GM18505 (cell line): ENCODE measurements around the gene PIK3CD.

ENCODE experiments used
- ATAC-seq: cut with Tn5 transposase; IDR thresholded peaks from one replicate; pipeline ENCODE4 v1.9.1; 2021; ENCODE audit not compliant: unreplicated experiment
- POLR2A ChIP-seq: IDR thresholded peaks from 4 replicates; pipeline ENCODE4 v1.6.1; 2011; ENCODE audit warnings: borderline replicate concordance; ENCODE audit not compliant: insufficient read depth, insufficient read length; ENCODE audit errors: extremely low read depth

PIK3CD gene

DNA sequence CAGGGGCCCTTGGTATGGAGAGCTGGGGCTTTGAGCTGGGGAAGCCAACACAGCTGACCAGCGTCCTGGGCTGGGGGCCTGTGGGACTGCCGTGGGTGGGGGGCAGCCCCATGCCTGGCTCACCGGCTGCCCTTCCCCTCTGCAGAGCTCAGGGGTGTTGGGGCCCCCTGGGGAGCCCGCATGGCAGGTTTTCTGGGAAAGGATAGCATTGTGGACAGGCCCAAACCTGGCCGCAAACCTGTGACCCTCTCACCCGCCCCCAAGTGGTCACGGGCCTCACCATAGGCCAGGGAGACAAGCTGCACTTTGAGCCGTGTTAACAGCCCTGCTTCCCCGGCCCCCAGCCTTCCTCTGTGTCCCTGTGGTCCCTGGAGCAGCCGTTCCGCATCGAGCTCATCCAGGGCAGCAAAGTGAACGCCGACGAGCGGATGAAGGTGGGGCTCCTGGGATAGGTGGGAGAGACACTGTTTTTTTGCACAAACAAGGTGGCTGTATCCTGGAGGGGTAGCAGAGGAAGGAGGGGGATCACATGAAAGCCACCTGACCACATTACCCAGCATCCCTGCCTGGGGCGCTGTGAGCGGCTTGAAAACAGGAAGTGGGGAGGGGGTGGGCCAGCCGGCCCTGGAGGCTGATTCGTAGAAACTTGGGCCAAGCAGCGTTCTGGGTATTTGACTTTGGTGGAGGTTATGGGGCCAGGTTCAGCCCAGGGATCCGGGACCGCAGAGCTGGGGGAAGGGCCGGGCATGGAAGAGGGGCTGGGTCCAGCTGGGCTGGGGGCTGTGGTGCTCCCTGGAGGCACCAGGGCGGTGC is 65.9 kb downstream of the PIK3CD start:
- peak; percentile 58 for ATAC-seq
- peak; percentile 40 for TF ChIP-seq POLR2A

DNA sequence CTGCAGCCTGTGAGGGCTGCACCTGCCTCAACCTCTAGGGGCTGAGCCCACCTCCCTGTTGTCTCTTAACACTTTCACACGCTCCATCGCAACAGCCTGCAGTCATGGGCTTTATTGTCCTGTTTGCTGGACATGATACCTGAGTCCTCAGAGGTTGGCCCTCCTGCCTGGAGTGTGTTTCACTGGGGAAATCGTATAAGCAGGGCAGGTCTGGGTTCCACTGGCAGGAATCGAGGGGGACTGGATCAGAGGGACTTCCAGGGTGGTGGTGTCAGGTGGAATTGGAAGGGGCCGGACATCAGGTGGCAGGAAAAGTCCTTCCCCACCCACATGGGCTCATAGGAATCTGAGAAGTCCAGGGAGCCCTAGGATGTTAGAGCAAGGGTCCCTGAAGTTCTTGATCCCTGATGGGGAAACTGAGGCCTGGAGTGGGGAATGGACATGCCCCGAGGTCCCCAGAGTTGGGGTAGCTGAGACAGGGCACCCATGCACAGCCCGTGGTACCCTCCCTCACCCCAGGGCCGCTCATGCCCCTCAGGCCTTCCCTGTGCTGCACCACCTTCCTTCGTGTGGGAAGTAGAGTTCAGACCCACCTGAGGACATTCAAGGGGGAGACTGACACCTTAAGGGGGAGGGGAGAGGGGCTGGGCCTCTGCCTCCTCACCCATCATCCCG is 66.6 kb downstream of the PIK3CD start:
- TF ChIP-seq POLR2A, result no peak
- no peak for ATAC-seq

GRCh38 chr1:9719978-9720722 is 68.6 kb downstream of the PIK3CD start:
- ATAC-seq, result no peak
- TF ChIP-seq POLR2A, result no peak

- TF ChIP-seq POLR2A, result no peak
- ATAC-seq, result no peak
Observed at GRCh38 chr1:9720785-9721605, 69.5 kb downstream of the PIK3CD start.

GRCh38 chr1:9721606-9722377 is 70.3 kb downstream of the PIK3CD start:
- no peak for TF ChIP-seq POLR2A
- ATAC-seq, result no peak

DNA sequence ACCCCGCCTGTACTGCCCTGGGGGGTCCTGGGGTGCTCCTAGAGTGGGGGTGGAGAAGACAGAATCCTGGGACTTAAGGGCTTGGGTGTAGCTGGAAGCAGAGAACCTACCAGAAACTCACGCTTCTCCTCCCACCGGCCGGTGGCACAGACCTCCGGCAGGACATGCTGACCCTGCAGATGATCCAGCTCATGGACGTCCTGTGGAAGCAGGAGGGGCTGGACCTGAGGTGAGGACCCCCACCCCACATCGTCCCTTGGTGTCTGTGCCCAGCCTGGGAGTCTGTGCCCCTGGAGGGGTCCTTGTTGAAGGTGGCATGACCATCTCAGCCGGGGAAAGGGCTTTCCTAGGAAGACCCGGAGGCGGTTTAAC is 70.8 kb downstream of the PIK3CD start:
- no peak for ATAC-seq
- no peak for TF ChIP-seq POLR2A

- ATAC-seq, result no peak
- TF ChIP-seq POLR2A, result peak; percentile 12
Observed at GRCh38 chr1:9723068-9723805, 71.7 kb downstream of the PIK3CD start.

DNA sequence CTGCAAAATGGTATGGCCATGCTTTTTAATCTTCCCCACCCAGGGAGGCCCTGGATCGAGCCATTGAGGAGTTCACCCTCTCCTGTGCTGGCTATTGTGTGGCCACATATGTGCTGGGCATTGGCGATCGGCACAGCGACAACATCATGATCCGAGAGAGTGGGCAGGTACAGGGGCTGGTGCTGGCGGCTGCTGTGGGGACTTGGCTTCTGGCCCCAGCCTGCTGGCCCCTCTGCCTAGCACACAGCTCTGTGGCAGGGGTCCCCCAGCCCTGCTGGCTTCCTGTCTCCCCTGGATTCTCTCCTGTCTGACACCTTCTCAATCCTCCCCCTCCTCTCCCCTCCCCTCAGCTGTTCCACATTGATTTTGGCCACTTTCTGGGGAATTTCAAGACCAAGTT is 72.4 kb downstream of the PIK3CD start:
- no peak for ATAC-seq
- no peak for TF ChIP-seq POLR2A

DNA sequence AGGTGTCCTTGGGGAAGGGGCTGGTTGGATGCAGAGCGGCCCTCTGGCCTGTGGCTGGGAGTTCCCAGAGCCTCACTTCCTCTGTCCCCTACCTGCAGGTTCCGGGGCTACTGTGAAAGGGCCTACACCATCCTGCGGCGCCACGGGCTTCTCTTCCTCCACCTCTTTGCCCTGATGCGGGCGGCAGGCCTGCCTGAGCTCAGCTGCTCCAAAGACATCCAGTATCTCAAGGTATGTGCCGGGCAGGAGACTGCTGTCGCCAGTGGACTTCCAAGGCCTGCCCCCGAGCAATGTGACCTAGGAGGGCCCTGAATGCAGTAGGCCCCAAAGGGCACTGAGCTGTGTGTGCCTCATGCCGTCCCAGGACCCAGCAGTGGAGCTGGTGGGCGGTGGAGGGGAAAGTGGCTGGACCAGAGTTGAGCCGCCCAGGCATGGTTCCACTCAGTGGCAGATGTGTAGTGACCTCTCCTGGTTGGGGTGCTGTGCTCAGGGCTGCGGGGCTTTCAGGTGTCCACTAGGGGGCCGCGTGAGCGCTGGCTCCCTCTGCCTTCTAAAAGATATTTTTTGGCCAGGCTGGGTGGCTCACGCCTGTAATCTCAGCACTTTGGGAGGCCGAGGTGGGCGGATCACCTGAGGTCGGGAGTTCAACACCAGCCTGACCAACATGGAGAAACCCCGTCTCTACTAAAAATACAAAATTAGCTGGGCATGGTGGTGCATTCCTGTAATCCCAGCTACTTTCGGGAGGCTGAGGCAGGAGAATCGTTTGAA is 73.4 kb downstream of the PIK3CD start:
- TF ChIP-seq POLR2A, result no peak
- no peak for ATAC-seq

- TF ChIP-seq POLR2A, result no peak
- ATAC-seq, result no peak
Observed at GRCh38 chr1:9726406-9726805, 74.9 kb downstream of the PIK3CD start.
